ENCODE measurements around the gene CRHR1. TPM values are rescaled to one million over a fixed set of nuclear protein-coding genes. Genes with fewer than 3 reads are reported as not detected.

Gene CRHR1
- total RNA-seq, 4 donors from 2014 or later = 0.40 TPM; not detected in 3

GRCh38 chr17:45749831-45750335 is 34.2 kb upstream of the CRHR1 start:
- TF ChIP-seq POLR2A (IDR thresholded peaks at IDR 0.05) (no peak), CTCF (IDR thresholded peaks at IDR 0.05) (no peak)
- Histone ChIP-seq H3K27ac (no peak overlapping the region), H3K4me1 (no peaks in the 10 kb centered on the region), H3K36me3 (no peaks in the 10 kb centered on the region), H3K27me3 (no peaks in the 10 kb centered on the region), H3K4me3 (no peak overlapping the region), H3K9me3 (no peaks in the 10 kb centered on the region)
- no peak for DNase-seq

- no peak for TF ChIP-seq POLR2A (IDR thresholded peaks at IDR 0.05)
- no peak for TF ChIP-seq CTCF (IDR thresholded peaks at IDR 0.05)
- no peaks in the 10 kb centered on the region for H3K36me3 ChIP-seq
- no peak overlapping the region for H3K27ac ChIP-seq
- no peaks in the 10 kb centered on the region for H3K4me1 ChIP-seq
- H3K4me3 ChIP-seq = no peak overlapping the region
- no peaks in the 10 kb centered on the region for H3K9me3 ChIP-seq
- no peaks in the 10 kb centered on the region for H3K27me3 ChIP-seq
- no peak for DNase-seq
Observed at GRCh38 chr17:45750779-45751440, 33.2 kb upstream of the CRHR1 start.

- Histone ChIP-seq H3K4me1 (no peaks in the 10 kb centered on the region), H3K36me3 (no peaks in the 10 kb centered on the region)
Observed at GRCh38 chr17:45751466-45751865, 32.7 kb upstream of the CRHR1 start.

GRCh38 chr17:45752246-45752645 is 31.9 kb upstream of the CRHR1 start:
- TF ChIP-seq POLR2A (IDR thresholded peaks at IDR 0.05) (no peak), CTCF (IDR thresholded peaks at IDR 0.05) (no peak)
- H3K4me3 ChIP-seq = no peak overlapping the region
- H3K9me3 ChIP-seq = no peaks in the 10 kb centered on the region
- DNase-seq = no peak
- H3K27ac ChIP-seq = no peak overlapping the region
- H3K4me1 ChIP-seq = no peaks in the 10 kb centered on the region
- no peaks in the 10 kb centered on the region for H3K27me3 ChIP-seq
- H3K36me3 ChIP-seq = no peaks in the 10 kb centered on the region

More at GRCh38 chr17:45751466-45751865, 32.7 kb upstream of the CRHR1 start:
- no peak overlapping the region for H3K27ac ChIP-seq
- no peaks in the 10 kb centered on the region for H3K9me3 ChIP-seq
- H3K4me3 ChIP-seq = no peak overlapping the region
- no peaks in the 10 kb centered on the region for H3K27me3 ChIP-seq
- DNase-seq = no peak
- no peak for TF ChIP-seq POLR2A (IDR thresholded peaks at IDR 0.05)
- no peak for TF ChIP-seq CTCF (IDR thresholded peaks at IDR 0.05)

GRCh38 chr17:45753645-45754225 is 30.4 kb upstream of the CRHR1 start:
- TF ChIP-seq POLR2A (IDR thresholded peaks at IDR 0.05) = no peak
- no peak for TF ChIP-seq CTCF (IDR thresholded peaks at IDR 0.05)
- DNase-seq = no peak
- Histone ChIP-seq H3K36me3 (no peaks in the 10 kb centered on the region), H3K4me1 (no peaks in the 10 kb centered on the region), H3K9me3 (no peaks in the 10 kb centered on the region), H3K27ac (no peak overlapping the region), H3K27me3 (no peaks in the 10 kb centered on the region), H3K4me3 (no peak overlapping the region)
